Mammary epithelial cell (primary cell): ENCODE measurements around the gene ANGPTL8.
A peak's percentile ranks its signal among the peaks of the same experiment; 100 is the strongest.

ENCODE experiments used
- CTCF ChIP-seq, 2 donors: IDR thresholded peaks in 1 of 2; conservative IDR thresholded peaks in 1 of 2; 2 replicates each; pipeline ENCODE4 v1.5.1; 2011 to 2012; ENCODE audit warnings: inconsistent platforms in 2 of 2, low read length in 2 of 2, mild to moderate bottlenecking in 2 of 2, control low read depth in 1 of 2, low read depth in 1 of 2; ENCODE audit not compliant: insufficient read depth in 1 of 2; ENCODE audit errors: extremely low read depth in 1 of 2
- EZH2 ChIP-seq: IDR thresholded peaks from 2 replicates; pipeline ENCODE4 v1.6.1; 2012; ENCODE audit warnings: low read length, inconsistent platforms, borderline replicate concordance

DNA sequence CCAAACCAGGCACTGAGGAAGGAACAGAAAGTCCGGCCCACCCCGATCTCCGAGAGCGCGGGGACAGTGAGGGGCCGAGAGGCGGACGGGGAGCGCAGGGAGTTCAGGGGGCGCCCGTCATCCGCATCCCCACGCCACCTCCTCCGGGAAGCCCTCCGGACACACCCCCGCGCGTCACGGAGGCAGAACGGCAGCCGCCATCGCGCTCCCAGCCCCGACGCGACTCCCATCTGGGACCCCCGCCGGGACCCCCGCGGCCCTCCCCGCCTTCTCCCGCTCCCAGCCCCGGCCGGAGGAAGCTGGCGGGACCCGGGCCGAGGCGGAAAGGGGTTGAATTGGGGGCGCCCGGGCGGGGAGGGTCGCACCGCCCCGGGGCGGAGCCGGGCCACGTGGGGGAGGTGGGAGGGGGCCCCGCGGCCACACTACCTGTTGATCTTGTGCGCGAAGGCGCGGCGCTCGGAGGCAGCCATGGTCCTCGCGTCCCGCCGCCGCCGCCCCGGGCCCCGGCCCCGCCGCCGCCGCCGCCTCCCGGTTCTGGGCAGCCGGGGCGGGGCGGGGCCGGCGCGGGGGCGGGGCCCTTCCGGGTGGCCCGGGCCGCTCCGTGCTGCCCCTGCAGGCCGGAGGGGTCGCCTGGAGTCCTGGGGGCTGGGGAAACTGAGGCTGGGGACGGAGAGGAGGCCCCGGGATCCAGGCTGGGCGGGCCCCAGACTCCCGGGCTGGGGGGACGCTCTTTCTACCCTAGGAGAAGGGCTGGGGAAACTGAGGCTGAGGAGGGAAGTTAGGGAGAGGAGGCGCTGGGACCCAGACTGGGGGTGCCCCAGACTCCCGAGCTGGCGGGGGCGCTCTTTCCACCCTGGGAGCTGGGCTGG is 22.8 kb downstream of the ANGPTL8 start, which contains the start of gene DOCK6:
- peak; percentile 9 to 50 for TF ChIP-seq CTCF (conservative IDR thresholded peaks at IDR 0.05 in 1 of 2, IDR thresholded peaks at IDR 0.05 in 1 of 2; ENCODE audit: extremely low read depth in 1 of 2, insufficient read depth in 1 of 2, low read depth in 1 of 2, low read length in 2 of 2)
- TF ChIP-seq EZH2 = no peak
